Measurements from ENCODE around the gene MED16. TPM values are rescaled to one million over a fixed set of nuclear protein-coding genes. Genes with fewer than 3 reads are reported as not detected.
A peak's percentile ranks its signal among the peaks of the same experiment; 100 is the strongest.

The MED16 gene
- total and polyA plus RNA-seq, 2 of the 13 experiments (the other 11 are each of a cell fraction or from before 2014, with no cell fraction given) = 13.3 to 14.8 TPM

DNA sequence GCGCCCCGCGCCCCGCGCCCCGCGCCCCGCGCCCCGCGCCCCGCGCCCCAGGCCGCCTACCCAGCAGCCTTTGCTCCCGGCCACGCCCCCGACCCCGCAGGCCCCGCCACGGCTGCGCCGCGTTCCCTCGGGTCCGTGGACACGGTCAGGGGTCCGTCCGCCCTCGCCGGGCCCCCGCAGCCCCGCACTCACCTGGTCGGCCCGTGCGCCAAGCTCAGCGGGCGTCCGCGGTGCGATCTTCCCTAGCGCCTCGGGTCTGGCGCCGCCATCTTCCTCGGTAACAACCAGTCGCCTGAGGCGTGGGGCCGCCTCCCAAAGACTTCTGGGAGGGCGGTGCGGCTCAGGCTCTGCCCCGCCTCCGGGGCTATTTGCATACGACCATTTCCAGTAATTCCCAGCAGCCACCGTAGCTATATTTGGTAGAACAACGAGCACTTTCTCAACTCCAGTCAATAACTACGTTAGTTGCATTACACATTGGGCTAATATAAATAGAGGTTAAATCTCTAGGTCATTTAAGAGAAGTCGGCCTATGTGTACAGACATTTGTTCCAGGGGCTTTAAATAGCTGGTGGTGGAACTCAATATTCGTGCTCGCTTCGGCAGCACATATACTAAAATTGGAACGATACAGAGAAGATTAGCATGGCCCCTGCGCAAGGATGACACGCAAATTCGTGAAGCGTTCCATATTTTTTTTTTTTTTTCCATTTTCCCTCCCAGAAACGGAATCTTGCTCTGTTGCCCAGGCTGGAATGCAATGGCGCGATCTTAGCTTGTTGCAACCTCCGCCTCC, at the start of gene MED16, which contains the start of gene RNU6-9 (continued):
- TF ChIP-seq, protein P1, sequence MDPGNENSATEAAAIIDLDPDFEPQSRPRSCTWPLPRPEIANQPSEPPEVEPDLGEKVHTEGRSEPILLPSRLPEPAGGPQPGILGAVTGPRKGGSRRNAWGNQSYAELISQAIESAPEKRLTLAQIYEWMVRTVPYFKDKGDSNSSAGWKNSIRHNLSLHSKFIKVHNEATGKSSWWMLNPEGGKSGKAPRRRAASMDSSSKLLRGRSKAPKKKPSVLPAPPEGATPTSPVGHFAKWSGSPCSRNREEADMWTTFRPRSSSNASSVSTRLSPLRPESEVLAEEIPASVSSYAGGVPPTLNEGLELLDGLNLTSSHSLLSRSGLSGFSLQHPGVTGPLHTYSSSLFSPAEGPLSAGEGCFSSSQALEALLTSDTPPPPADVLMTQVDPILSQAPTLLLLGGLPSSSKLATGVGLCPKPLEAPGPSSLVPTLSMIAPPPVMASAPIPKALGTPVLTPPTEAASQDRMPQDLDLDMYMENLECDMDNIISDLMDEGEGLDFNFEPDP (CRISPR knock-in tag; conservative IDR thresholded peaks at IDR 0.05) = no peak
- TF ChIP-seq JUND (CRISPR knock-in tag; IDR thresholded peaks at IDR 0.05) (0 out of 2 replicates have a peak, but pooled peaks have one; percentile 9), WIZ (CRISPR knock-in tag; IDR thresholded peaks at IDR 0.05) (no peak), GMEB1 (CRISPR knock-in tag; IDR thresholded peaks at IDR 0.05; ENCODE audit: borderline replicate concordance) (peak; percentile 28; the same call in 1 of the 2 replicates), TOPORS (CRISPR knock-in tag; IDR thresholded peaks at IDR 0.05) (0 out of 2 replicates have a peak, but pooled peaks have one; percentile 29), ZNF441 (CRISPR knock-in tag; IDR thresholded peaks at IDR 0.05; ENCODE audit: borderline replicate concordance) (no peak), MAX (IDR thresholded peaks at IDR 0.05) (peak; percentile 42; the same call in 1 of the 2 replicates), GPBP1L1 (CRISPR knock-in tag; IDR thresholded peaks at IDR 0.05) (no peak), TIGD3 (CRISPR knock-in tag; IDR thresholded peaks at IDR 0.05; ENCODE audit: borderline replicate concordance) (no peak), FOXJ3 (CRISPR knock-in tag; IDR thresholded peaks at IDR 0.05; ENCODE audit: borderline replicate concordance) (no peak)
- TF ChIP-seq, protein P2, sequence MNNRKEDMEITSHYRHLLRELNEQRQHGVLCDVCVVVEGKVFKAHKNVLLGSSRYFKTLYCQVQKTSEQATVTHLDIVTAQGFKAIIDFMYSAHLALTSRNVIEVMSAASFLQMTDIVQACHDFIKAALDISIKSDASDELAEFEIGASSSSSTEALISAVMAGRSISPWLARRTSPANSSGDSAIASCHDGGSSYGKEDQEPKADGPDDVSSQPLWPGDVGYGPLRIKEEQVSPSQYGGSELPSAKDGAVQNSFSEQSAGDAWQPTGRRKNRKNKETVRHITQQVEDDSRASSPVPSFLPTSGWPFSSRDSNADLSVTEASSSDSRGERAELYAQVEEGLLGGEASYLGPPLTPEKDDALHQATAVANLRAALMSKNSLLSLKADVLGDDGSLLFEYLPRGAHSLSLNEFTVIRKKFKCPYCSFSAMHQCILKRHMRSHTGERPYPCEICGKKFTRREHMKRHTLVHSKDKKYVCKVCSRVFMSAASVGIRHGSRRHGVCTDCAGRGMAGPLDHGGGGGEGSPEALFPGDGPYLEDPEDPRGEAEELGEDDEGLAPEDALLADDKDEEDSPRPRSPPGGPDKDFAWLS (CRISPR knock-in tag; IDR thresholded peaks at IDR 0.05; ENCODE audit: borderline replicate concordance) = no peak
